ENCODE measurements around the gene ZCCHC2. TPM values are rescaled to one million over a fixed set of nuclear protein-coding genes. Genes with fewer than 3 reads are reported as not detected.
A peak's percentile ranks its signal among the peaks of the same experiment; 100 is the strongest.

The ZCCHC2 gene
- polyA plus RNA-seq, 3 donors = 12.3 to 17.6 (median 15.1) TPM

DNA sequence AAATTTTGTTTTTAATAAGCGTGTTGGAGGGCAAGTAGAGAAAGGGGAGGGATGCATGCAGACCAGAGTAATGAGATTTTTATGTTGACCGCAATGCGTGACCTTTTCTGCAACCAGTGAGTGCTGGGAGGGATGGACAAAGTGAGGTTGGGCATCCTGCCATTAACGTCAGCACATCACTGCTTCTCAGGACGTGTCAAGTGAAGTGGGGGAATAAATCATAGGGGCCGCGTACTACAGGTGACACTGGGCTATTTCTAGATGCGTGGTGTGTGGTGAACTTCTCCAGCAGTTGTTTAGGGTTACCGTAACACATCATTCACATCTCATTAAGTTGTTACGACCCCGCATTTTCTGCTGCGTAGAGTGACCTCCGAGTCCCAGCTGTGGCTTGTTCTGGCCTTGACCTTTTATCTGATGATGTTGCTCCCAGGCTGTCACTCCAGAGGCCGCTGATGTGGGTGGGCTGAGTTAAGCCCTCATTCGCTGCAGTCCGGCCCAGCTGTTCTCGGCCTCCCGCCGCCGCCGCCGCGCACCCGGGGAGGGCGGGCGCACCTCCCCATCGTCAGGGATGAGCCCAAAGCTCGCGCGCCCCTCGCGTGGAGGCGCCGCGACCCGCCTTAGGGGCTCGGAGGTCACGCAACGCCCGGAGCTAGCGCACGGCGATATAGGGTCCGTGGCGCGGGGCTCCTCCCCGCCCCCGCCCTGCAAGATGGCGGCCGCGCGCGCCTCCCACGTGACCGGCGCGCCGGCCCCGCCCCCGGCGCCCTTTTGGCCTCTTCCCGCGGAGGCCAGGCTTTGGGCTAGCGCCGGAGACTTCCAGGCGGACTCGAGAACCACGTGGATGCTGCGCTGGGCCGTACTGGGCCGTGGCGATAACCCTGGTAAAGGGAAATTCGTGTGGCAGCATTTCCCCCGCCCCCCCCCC lies 3.5 kb downstream of the ZCCHC2 start:
- DNase-seq (ENCODE audit: extremely low read depth in 1 of 11, low read depth in 9 of 11, low spot score in 4 of 11) = peak in 7 of 11 donors; percentile 46 to 76 (median 64)

DNA sequence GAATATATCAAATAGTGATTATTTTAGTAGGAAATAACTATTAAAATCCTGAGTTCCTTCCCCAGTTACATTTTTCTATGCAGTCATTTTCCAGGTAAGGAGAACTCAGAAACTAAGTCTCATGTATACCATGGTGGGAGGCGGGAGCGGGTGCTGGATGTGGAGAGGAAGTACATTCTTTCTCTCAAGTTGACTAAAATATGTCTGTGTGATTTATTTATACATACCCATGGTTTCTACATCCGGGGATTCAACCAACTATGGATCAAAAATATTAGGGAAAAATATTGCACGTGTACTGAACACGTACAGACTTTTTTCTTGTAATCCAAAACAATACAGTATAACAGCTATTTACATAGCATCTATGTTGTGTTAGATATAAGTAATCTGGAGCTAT lies 6.8 kb downstream of the ZCCHC2 start:
- DNase-seq (ENCODE audit: extremely low read depth in 1 of 11, low read depth in 9 of 11, low spot score in 4 of 11) = no peak

DNA sequence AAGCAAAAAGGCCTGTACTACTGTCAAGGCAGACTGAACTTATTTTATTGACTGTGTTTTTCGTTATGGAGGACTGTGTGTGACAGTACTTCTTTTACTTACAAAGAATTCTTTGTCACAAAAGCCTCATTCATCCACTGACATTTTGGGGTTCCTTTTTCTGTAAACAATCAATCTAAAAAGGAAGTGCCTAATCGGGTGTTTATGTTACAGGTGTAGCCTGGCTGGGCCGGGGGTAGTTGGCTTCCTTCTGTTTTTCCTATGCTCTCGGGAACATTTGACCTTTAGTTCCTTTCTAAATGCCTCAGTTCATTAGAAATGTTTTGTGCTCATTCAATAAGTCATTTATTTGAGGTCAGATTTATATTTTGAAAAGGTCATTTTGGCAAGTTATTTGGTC lies 8.3 kb downstream of the ZCCHC2 start:
- no peak for DNase-seq (ENCODE audit: extremely low read depth in 1 of 11, low read depth in 9 of 11, low spot score in 4 of 11)

DNA sequence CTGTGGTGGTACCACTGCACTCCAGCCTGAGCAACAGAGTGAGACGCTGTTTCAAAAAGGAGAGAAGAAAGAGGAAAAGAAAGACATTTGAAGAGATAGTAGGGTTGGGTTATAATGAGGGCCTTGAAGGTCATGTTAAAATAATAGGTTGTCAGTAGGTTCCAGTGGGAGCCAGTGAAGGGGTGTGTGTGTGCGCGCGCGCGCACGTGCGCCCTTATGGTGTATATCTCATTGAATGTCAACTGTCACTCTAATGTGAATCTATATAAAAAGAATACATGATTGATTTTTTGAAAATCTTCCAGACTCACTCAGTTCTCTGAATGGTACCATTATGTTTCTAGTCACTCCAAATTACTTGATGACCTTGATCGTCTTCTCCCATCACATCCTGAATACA lies 9.1 kb downstream of the ZCCHC2 start:
- no peak for DNase-seq (ENCODE audit: extremely low read depth in 1 of 11, low read depth in 9 of 11, low spot score in 4 of 11)

DNA sequence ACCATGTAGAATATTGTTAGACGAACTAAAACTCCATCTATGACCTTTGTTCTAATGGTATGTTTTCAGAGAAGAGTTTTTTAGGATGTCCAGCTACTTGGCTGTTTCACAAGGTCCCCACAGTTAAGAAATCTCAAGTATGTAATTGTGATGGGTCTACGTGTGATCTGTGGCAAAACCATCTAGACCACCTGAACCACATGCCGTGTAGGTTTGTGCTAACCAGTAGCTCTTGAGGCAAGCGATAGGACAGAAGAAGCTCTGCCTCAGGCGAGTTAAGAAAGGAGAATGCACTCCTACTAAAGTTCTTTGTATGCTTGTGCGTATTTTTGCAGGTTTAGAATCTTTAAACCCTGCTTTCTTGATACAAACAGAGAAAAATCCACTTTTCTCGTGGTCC lies 13.2 kb downstream of the ZCCHC2 start:
- no peak for DNase-seq (ENCODE audit: extremely low read depth in 1 of 11, low read depth in 9 of 11, low spot score in 4 of 11)

DNA sequence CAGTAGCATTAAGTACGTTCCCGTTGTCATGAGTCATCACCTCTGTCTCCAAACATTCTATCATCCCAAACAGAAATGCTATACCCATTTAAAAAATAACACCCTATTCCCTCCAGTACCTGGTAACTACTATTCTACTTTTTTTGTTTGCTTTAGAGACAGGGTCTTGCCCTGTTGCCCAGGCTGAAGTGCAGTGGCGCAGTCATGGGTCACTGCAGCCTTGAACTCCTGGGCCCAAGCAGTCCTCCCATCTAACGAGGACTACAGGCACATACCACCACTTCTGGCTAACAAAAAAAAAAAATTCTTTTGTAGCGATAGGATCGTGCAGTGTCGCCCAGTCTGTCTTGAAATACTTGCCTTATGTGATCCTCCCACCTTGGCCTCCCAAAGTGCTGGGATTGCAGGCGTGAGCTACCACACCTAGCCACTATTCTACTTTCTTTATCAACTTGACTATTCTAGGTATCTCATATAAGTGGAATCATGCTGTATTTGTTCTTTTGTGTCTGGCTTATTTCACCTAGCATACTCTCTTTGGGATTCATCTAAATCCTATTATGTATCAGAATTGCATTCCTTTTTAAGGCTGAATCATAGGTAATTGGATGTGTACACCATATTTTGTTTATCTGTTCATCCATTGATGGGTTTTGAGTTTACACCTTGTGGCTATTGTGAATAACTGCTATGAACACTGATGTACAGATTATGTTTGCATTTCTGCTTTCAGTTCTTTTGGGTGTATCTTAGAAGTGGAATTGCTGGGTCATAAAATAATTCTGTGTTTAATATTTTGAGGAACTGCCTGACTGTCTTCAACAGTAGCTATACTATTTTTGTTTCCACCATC lies 14.4 kb downstream of the ZCCHC2 start:
- no peak for DNase-seq (ENCODE audit: extremely low read depth in 1 of 11, low read depth in 9 of 11, low spot score in 4 of 11)

DNA sequence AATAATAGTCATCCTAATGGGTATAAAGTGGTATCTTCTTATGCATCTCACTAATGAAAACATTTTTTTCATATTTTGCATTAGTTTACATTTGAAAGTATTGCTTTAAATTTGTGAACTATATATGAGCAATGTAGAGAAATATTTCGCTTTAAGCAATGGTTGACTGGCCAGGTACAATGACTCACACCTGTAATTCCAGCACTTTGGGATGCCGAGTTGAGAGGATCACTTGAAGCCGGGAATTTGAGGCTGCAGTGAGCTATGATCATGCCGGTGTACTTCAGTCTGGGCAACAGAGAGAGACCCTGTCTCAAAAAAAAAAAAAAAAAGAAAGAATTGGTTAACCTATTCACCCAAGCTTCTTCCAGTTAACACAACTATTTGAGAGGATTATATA lies 15.1 kb downstream of the ZCCHC2 start:
- DNase-seq (ENCODE audit: extremely low read depth in 1 of 11, low read depth in 9 of 11, low spot score in 4 of 11) = no peak

DNA sequence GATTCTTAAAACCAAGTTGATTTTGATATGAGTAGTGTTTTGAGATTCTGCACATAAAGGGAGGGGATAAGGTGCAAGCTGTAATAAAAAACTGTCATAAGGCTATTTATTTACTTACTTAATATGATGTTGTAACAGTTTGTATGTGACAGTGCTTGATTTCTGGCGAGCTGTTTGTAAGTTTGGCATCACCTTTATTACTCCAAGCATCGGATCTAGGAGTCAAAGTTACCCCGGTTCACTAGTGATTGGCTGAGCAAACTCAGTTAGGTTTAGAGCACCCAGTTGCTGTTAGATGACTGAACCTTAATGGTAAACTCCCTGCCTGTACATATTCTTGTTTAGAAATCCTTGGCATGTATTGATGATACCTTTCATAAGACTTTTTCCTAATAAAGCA lies 16.1 kb downstream of the ZCCHC2 start:
- no peak for DNase-seq (ENCODE audit: extremely low read depth in 1 of 11, low read depth in 9 of 11, low spot score in 4 of 11)

DNA sequence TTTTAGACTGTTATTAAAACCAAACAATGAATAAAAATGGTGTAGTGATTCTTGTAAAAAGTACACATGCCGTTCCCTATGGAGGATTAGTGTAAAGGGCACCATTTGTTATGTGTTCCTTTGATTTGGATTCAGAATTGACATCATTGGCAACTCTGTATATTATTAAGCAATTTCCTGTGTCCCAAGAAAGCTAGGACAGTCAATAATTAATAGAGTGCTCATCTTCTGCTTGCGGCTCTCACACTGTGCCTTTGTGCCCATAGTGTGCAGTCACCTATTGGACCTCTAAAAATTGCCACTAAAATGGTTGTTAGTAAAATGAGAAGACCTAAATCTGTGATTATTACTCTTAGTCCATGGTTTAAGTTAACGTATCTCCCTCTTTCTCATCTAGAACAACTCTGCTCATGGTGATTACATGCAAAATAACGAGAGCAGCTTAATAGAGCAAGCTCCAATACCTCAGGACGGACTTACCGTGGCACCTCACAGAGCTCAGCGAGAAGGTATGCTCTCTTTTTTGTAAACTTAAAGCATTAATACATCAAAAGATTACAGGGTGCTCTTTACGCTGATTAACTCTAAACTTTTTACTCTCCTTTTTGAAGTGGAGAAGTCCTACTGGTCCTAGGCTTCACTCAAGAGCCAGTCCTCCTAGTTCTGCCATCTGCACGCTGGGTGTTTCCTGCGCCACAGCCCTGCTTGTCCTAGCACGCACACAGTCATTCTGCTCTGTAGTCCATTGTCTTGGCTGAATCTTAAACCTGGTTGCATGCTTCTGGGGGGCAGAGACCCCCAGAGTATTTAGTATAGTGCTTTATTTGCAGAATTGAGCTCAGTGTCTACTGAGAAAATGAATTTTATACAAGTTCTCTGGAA lies 16.7 kb downstream of the ZCCHC2 start:
- DNase-seq (ENCODE audit: extremely low read depth in 1 of 11, low read depth in 9 of 11, low spot score in 4 of 11) = no peak

DNA sequence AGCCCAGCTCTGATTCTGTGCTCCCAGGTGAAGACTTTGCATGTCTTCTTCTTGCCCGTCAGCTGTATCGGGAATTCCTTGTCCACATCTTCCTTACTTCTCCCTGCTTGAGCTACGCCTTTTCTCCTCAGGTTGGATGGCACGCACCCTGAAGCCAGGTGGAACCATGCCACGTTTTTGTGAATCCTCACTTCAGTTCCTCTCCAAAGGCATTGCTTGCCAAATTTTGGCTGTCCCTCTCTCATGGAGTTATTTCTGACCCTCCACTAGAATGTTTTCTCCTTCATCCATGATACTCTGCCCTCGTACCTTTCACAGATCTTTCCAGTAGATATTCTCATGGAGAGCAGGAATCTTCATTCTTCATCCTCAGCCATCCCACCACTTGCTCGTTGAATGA lies 20.2 kb downstream of the ZCCHC2 start:
- DNase-seq (ENCODE audit: extremely low read depth in 1 of 11, low read depth in 9 of 11, low spot score in 4 of 11) = no peak

DNA sequence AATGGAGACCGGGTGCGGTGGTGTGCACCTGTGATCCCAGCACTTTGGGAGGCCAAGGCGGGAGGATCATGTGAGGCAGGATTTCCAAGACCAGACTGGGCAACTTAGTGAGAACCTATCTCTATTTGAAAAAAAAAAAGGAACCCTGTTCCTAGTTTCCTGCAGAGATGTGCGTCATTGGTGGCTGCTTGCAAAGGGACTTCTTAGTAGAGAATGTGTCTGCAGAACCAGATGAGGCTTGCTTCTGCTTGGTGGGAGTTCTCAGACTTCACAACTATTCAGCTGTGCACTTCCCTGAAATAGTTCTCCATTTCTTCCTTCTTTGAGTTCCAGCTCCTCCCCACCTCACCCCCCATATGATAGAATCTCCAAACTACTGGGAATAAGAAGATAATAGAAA lies 22.3 kb downstream of the ZCCHC2 start:
- no peak for DNase-seq (ENCODE audit: extremely low read depth in 1 of 11, low read depth in 9 of 11, low spot score in 4 of 11)

DNA sequence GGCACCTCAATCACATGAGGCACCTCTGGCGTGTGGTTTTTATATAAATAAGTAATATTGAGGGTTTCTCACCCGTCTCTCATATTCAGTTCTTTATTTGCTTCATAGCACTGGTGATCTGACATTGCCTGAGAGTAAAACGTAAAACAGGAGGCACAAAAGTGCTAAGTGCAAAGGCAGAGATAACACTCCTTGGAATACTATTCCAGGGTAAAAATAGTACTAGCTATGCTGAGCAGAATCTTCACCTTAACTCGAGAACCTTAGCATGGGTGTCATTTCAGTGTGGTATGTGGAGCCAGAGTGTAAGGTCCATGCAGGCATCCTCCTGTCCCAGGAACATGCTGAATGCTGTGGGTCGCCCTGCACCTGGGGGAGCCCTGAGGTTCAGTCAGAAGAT lies 26.9 kb downstream of the ZCCHC2 start:
- DNase-seq (ENCODE audit: extremely low read depth in 1 of 11, low read depth in 9 of 11, low spot score in 4 of 11) = no peak

DNA sequence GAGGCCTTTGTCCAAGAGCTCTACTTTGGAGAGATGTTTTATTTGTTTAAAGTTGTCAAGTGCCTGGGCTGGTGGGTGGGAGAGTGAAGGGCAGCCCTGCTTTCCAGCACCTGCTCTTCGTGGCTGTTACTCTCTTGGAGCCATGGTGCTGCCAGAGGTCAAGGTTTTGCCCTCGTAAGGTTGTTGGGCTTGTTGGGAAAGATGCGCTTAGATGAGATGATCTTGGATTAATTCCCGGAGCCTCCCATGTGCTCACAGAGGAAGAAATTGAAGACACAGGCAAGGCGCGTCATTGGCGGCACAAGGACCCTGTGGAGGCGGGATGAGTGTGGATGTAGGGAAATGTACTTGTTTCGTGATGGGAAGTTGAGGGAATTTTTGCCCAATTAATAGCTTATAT lies 27.9 kb downstream of the ZCCHC2 start:
- no peak for DNase-seq (ENCODE audit: extremely low read depth in 1 of 11, low read depth in 9 of 11, low spot score in 4 of 11)

DNA sequence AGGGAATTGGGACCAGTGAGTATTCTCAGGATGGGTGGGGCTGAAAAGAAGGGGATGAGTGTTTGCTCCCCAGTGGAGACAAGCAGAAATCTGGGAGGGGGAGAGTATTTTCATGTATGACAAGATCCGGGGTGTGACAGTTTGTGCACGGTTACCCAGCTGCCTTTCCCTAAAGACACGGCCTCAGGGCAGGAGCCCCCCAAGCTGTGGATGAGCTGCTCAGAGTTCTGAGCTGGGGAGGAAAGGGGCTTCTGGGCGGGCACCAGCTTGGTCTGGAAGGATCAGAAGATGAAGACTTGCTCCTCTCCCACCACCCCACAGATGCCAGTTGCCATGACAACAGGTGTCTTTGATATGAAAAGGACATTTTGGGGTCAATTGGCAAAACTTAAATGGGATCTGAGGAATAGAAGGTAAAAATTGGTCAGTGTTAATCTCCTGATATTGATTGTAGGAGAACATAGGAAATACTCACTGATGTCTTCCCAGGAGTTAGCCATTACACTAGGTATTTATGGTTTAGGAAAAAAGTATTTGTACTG lies 29.2 kb downstream of the ZCCHC2 start:
- no peak for DNase-seq (ENCODE audit: extremely low read depth in 1 of 11, low read depth in 9 of 11, low spot score in 4 of 11)

DNA sequence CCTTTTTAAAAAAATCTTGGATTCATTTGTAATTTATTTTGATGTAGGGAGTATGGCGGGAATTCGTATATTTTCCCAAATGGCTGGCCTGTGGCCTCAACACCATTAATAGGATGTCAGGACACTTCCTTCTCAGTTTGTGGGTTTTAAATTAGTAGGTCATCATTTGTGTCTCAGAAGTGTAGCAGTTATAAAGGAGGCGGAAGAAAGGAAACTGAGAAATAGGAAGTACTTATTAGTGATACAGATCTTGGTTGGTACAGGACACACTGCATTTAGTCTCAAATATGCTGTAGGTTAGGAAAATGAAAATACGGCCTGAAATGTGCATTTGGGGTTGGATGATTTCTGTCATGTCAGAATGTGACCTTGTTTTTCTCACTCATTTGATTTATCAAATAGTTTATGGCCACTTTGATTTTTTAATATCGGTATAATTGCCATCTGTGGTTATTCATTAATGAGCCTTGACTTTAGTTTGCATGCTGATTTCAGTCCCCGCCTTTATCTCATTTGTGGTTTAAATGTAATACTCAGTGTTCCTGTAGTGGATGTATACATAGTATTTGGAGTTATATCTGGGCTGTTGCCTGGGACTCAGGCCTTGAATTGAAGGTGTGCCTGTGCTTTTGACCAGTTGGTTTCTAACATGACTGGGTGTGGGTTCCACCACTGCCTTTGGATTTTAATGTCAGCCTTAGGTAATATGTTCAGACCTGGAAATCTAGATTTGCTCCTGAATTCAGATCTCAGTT lies 31.4 kb downstream of the ZCCHC2 start:
- DNase-seq (ENCODE audit: extremely low read depth in 1 of 11, low read depth in 9 of 11, low spot score in 4 of 11) = no peak

DNA sequence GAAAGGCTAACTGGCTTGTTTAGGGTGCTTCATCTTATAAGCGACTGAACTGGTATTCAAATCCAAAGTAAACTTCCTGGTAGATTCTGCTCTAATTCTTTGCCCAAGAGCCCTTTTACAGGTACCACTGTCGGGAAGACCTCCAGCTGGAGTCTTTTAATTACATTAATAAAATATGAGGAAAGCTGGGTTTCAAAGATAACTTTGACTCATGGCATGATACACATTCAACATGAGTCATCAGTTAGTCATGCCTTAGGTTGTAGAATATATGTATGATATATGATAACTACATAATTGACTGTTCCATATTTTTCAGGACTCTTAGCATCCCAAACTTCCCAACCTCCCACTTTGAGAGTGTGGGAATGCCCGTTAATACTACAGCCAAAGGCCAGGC lies 32.3 kb downstream of the ZCCHC2 start:
- DNase-seq (ENCODE audit: extremely low read depth in 1 of 11, low read depth in 9 of 11, low spot score in 4 of 11) = no peak

DNA sequence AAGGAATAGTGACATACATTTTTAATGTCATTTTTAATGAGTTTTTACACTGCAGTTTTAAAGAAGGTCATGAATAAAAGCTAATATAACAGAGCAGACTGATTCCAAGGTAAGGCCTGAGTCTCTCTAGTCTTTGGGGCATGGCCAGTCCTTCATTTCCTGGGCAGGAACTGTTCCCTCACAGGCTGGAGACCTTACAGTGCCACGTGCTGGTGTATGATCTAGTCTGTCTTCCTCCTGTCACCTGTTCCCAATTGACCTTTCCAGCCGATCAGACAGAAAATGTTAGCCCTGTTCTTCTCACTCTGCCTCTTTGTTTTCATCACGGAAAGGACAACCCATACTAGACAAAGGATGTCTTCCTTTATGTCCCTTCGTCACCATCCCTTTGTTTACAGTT lies 33.6 kb downstream of the ZCCHC2 start:
- DNase-seq (ENCODE audit: extremely low read depth in 1 of 11, low read depth in 9 of 11, low spot score in 4 of 11) = no peak

DNA sequence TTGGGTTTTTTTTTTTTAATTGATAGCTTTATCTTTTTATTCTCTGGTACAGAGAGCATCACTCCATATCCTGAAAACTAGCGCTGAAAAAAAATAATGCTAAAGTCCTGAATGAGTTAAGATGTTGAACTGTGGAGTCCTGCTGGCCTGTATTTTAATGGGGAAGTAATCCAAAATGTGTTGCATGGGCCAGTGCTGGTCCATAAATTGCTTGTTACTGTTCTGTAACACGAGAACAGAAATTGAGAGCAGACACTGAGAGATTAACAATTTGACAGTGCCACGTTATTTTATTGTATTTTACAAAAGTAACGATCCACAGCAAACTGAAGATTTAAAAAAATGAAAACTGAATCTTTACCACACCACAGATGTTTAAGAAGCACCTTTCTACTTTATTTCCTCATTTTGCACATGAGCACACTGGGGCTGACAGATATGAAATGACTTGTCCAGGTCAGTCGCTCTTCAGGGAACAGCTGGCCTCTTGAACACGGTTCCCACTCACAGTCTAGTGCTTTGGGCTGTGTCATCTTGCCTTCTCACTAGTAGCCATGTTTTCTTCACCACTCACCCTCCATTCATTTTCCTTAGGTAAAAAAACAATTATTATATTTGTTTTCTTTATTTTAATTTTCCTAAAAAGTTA lies 35.3 kb downstream of the ZCCHC2 start:
- no peak for DNase-seq (ENCODE audit: extremely low read depth in 1 of 11, low read depth in 9 of 11, low spot score in 4 of 11)

Data from renal cortex interstitium (tissue), 11 donors.